ACC112 (cell line): Measurements from ENCODE around the gene TRRAP.

Experiments
- H2AFZ ChIP-seq: fragments of 200-600 bp; sonication (generic); one replicate; pipeline ENCODE4 v1.6.0; 2017; ENCODE audit warnings: antibody characterized with exemption, low read length; ENCODE audit not compliant: unreplicated experiment
- H3K27ac ChIP-seq: fragments of 200-600 bp; sonication (generic); 2 replicates; pipeline ENCODE4 v1.5.1; 2014; ENCODE audit warnings: low read depth, mild to moderate bottlenecking, antibody characterized with exemption, low read length, moderate library complexity
- H3K27me3 ChIP-seq: fragments of 200-600 bp; sonication (generic); 2 replicates; pipeline ENCODE4 v1.6.1; 2014; ENCODE audit warnings: mild to moderate bottlenecking, antibody characterized with exemption, low read length, moderate library complexity, mixed read lengths; ENCODE audit not compliant: insufficient read depth
- H3K36me3 ChIP-seq: fragments of 200-600 bp; sonication (generic); 2 replicates; pipeline ENCODE4 v1.6.1; 2016; ENCODE audit warnings: mild to moderate bottlenecking, antibody characterized with exemption, low read length, moderate library complexity, mixed read lengths; ENCODE audit not compliant: insufficient read depth
- H3K4me1 ChIP-seq: fragments of 200-600 bp; sonication (generic); one replicate; pipeline ENCODE4 v1.6.1; 2016; ENCODE audit warnings: low read length, mixed read lengths; ENCODE audit not compliant: insufficient read depth, unreplicated experiment, control insufficient read depth
- H3K4me3 ChIP-seq: fragments of 200-600 bp; sonication (generic); 2 replicates; pipeline ENCODE4 v1.5.1; 2014; ENCODE audit warnings: mild to moderate bottlenecking, low read depth, low read length
- H3K79me2 ChIP-seq: fragments of 200-600 bp; sonication (generic); one replicate; pipeline ENCODE4 v1.6.0; 2016; ENCODE audit warnings: low read length; ENCODE audit not compliant: control insufficient read depth, unreplicated experiment, insufficient read depth

The TRRAP gene

DNA sequence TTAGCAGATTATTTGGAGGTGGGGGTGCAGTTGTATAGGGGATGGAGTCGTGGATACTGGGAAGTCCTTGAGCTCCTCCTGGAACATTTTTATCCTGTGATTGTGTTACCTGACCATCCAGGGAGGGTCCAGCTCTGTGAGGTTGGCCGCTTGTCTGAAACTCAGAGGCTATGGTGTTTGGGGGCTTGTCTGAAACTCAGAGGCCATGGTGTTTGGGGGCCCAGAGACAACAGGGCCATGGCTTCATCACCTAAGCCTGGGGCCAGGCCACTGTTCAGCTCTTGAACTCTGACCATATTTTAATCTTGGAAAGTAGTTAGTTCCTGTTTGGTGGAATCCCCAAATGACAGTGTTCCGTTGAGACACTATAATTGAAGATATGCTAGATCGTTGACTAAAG is 66.1 kb downstream of the TRRAP start:
- Histone ChIP-seq H3K36me3 (peaks cover 12% of the 10 kb centered on the region), H3K4me1 (no peaks in the 10 kb centered on the region), H3K4me3 (no peak overlapping the region), H3K27me3 (no peaks in the 10 kb centered on the region), H3K79me2 (no peaks in the 10 kb centered on the region), H3K27ac (no peak overlapping the region), H2AFZ (no peak overlapping the region)

DNA sequence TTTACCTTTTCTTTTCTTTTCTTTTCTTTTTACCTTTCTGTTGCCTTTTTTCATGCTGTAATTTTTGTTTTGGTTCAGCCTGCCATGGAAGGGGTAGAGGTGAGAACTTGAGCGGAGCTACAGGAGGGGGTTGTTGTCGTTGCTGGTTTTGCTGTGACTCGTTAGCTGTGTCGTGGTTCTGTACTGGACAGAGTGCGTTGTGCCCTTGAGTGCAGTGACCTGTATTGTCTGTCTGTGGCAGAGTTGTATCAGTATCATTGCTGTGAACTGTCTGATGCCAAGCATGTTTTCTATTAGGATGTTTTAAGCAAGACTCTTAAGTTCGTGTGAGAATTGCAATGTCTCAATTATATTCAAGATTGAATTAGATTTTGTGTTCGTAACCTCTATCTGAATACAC is 67.5 kb downstream of the TRRAP start:
- Histone ChIP-seq H2AFZ (no peak overlapping the region), H3K4me1 (no peaks in the 10 kb centered on the region), H3K79me2 (no peaks in the 10 kb centered on the region), H3K27me3 (no peaks in the 10 kb centered on the region), H3K4me3 (no peak overlapping the region), H3K27ac (no peak overlapping the region), H3K36me3 (peaks cover 21% of the 10 kb centered on the region)

- Histone ChIP-seq H3K4me3 (no peak overlapping the region), H3K27ac (no peak overlapping the region), H3K36me3 (peaks cover 19% of the 10 kb centered on the region), H3K4me1 (no peaks in the 10 kb centered on the region), H3K79me2 (no peaks in the 10 kb centered on the region), H3K27me3 (no peaks in the 10 kb centered on the region), H2AFZ (no peak overlapping the region)
These were observed 68.1 kb downstream of the TRRAP start for GRCh38 chr7:98946389-98946788.

- Histone ChIP-seq H3K27me3 (no peaks in the 10 kb centered on the region), H3K79me2 (no peaks in the 10 kb centered on the region), H3K4me3 (no peak overlapping the region), H3K27ac (no peak overlapping the region), H2AFZ (no peak overlapping the region), H3K4me1 (no peaks in the 10 kb centered on the region), H3K36me3 (peaks cover 18% of the 10 kb centered on the region)
These were observed 71.2 kb downstream of the TRRAP start for GRCh38 chr7:98949336-98950044.

GRCh38 chr7:98955992-98956391 is 77.7 kb downstream of the TRRAP start:
- no peak overlapping the region for H3K4me3 ChIP-seq
- H2AFZ ChIP-seq, result no peak overlapping the region
- H3K27ac ChIP-seq, result no peak overlapping the region
- no peaks in the 10 kb centered on the region for H3K4me1 ChIP-seq
- H3K79me2 ChIP-seq, result no peaks in the 10 kb centered on the region
- no peaks in the 10 kb centered on the region for H3K27me3 ChIP-seq
- H3K36me3 ChIP-seq, result peaks cover 11% of the 10 kb centered on the region

- Histone ChIP-seq H3K79me2 (no peaks in the 10 kb centered on the region), H3K4me1 (no peaks in the 10 kb centered on the region), H2AFZ (no peak overlapping the region), H3K4me3 (no peak overlapping the region), H3K27ac (no peak overlapping the region), H3K36me3 (peaks cover 15% of the 10 kb centered on the region), H3K27me3 (no peaks in the 10 kb centered on the region)
These were observed 78.1 kb downstream of the TRRAP start for GRCh38 chr7:98956469-98956868.

DNA sequence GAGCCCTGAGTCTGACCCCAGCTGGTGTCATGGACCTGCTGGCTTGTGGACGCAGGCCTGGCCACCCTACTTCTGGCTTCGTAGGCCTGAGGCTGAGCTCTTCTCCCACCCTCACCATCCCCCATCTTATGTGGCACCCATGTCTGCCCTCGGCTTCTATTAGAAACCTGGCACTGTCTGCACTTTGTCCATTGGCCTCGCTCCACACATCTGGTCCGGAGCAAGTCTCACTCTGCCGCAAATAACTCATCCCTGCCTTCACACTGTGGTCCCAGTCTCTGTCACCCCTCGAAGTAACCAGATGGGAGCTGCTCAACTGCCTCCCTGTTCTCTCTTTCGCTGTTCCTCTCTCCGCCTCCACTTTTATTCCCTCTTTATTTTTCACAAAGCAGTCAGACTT is 78.6 kb downstream of the TRRAP start:
- Histone ChIP-seq H3K27ac (no peak overlapping the region), H2AFZ (no peak overlapping the region), H3K79me2 (no peaks in the 10 kb centered on the region), H3K36me3 (peaks cover 15% of the 10 kb centered on the region), H3K4me3 (no peak overlapping the region), H3K27me3 (no peaks in the 10 kb centered on the region), H3K4me1 (no peaks in the 10 kb centered on the region)

DNA sequence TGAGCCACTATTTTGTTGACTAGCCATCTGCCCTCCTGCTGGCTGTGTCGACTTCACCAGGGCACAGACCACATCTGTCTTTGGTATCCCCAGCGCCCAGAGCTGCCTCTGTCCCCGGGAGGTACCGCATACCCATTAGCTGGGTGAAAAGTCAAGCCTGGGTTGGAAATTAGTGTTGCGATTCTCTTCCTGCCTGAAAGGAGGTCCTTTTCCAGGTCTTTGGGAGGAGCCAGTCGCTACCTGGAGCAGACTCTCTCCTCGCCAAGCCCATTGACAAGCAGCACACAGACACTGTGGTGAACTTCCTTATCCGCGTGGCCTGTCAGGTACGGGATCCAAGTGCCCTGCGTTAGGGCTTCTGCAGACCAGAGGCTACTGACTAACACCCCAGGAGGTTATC is 79.4 kb downstream of the TRRAP start:
- Histone ChIP-seq H3K36me3 (peaks cover 15% of the 10 kb centered on the region), H3K27me3 (no peaks in the 10 kb centered on the region)

DNA sequence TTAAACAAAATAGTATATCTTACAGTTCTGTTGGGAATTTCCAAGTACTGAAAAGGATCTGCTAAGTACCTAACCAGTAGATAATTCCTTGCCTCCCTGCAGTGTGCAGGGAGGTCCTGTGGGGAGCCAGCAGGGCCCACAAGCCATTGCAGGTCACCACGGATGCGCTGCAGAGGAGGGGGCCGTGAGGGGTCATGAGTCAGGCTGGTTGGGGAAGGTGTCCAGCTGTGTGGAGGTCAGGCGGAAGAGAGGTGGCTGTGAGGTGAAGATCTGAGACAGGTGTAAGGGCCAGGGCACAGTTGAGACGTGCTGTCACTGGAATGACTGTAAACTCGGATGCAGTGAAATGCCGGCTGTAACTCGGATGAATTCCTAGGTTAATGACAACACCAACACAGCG is 80.6 kb downstream of the TRRAP start:
- no peaks in the 10 kb centered on the region for H3K4me1 ChIP-seq
- no peak overlapping the region for H3K27ac ChIP-seq
- H3K27me3 ChIP-seq, result no peaks in the 10 kb centered on the region
- H3K4me3 ChIP-seq, result no peak overlapping the region
- no peaks in the 10 kb centered on the region for H3K79me2 ChIP-seq
- H3K36me3 ChIP-seq, result peaks cover 15% of the 10 kb centered on the region
- no peak overlapping the region for H2AFZ ChIP-seq

More for the DNA sequence above, 79.4 kb downstream of the TRRAP start:
- Histone ChIP-seq H3K4me3 (no peak overlapping the region), H3K27ac (no peak overlapping the region), H3K79me2 (no peaks in the 10 kb centered on the region), H2AFZ (no peak overlapping the region), H3K4me1 (no peaks in the 10 kb centered on the region)

- H3K27ac ChIP-seq, result no peak overlapping the region
- peaks cover 18% of the 10 kb centered on the region for H3K36me3 ChIP-seq
- H3K4me1 ChIP-seq, result no peaks in the 10 kb centered on the region
- no peaks in the 10 kb centered on the region for H3K27me3 ChIP-seq
- no peak overlapping the region for H2AFZ ChIP-seq
- no peak overlapping the region for H3K4me3 ChIP-seq
- no peaks in the 10 kb centered on the region for H3K79me2 ChIP-seq
These were observed 85.0 kb downstream of the TRRAP start for GRCh38 chr7:98963305-98963704.

DNA sequence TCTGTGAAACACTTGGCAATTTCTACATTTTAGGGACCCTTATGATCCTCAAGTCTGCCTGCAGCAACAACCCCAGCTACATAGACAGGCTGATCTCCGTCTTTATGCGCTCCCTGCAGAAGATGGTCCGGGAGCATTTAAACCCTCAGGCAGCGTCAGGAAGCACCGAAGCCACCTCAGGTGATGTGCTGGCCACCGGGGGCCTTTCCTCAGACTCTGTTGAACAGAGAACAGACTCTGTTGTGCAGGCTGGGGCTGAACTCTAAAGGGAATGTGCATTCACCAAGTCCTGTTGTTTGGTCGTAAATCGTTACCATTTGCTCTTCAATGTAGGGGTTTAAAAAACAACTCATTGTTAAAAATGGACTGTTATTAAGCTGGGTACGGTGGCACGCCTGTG is 86.3 kb downstream of the TRRAP start:
- Histone ChIP-seq H3K79me2 (no peaks in the 10 kb centered on the region), H3K27ac (no peak overlapping the region), H2AFZ (no peak overlapping the region), H3K36me3 (peaks cover 18% of the 10 kb centered on the region), H3K4me1 (no peaks in the 10 kb centered on the region), H3K27me3 (no peaks in the 10 kb centered on the region), H3K4me3 (no peak overlapping the region)
